OCI-LY3 (cell line): ENCODE measurements around the gene ERCC8.

Experiments
- CTCF ChIP-seq: fragments of 200-600, 300-600 bp; sonication (generic); IDR thresholded peaks from 2 replicates; pipeline ENCODE4 v1.5.1; 2014; ENCODE audit warnings: antibody characterized with exemption, low read length, low read depth
- EZH2phosphoT487 ChIP-seq: fragments of 200-600 bp; shearing (Covaris generic); IDR thresholded peaks from 2 replicates; pipeline ENCODE4 v1.6.1; 2018; ENCODE audit warnings: antibody characterized with exemption, mixed run types, low read depth

DNA sequence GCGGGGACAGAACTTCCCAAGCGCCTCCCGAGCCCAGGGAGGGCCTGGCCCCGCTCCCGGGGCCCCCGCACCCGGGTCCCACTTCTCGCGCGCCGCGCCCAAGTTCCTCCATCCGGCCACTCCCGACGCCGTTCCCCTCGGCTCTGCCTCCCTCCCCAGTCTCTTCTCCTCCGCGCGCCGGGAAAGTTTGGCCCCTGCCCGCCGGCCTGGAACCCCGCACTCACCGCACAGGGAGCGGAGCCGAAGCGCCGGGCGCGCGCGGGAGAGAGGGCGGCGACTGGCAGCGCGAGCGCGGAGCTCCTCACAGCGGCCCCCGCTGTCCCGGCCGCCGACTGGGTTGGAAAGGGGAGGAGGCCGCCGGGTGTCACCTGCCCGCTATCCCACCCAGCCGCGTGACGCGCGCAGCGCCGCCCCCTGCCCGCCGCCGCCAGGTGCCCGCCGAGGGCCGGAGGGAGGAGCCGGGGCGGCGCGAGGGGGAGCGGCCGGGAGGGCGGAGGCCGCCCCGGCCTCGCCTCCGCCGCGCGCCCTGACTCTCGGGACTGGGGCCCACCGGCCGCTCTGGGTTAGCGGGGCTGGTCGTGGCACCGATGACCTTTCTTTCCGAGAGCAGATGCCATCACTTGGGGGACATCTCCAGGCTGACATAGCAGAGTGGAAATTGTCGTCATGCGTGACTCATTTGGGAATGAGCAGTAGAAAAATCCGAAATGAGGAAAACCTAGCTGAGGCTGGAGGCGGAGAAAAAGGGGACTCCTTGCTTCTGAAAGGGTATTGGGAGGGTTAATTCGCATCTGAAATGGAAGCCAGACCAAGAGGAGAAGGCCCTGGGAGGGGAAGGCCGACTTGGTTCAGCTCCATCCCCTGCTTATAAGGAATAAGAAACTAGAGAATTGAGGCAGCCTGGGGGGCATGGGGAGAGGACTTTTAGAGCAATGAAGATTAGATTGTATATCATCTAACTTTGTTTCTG, 100.6 kb downstream of the ERCC8 start, which contains the start of gene ELOVL7:
- TF ChIP-seq CTCF (peak; percentile 32; the same call in 1 of the 2 replicates), EZH2phosphoT487 (no peak)
